ENCODE measurements around the gene SERPINB1. TPM values are rescaled to one million over a fixed set of nuclear protein-coding genes. Genes with fewer than 3 reads are reported as not detected.

SERPINB1 gene
- total RNA-seq, 1 experiment from 2014 or later, result 82.3 TPM

DNA sequence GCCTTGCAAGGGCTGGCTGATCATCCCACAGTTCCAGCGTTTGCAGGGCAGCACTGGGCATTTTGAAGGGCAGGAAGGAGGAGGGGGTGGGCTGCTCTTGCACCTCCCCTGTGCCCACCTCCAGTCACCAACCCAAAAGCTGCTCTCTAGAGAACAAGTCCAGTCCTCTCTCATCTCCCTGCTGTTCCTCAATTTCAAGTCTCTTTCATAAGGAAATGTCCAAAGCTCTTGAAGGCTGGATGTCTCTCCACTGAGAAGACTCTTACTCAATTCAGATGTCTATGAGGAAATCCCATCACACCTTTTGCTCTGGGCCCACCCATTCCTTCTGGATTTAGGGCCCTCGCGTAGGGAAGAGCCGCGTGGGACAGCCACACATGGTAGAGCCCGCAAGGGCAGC lies 44.8 kb downstream of the SERPINB1 start:
- Histone ChIP-seq H3K9me3 (ENCODE audit: insufficient read depth, low read depth) (no peaks in the 10 kb centered on the region), H3K4me2 (no peak overlapping the region), H3K4me3 (no peak overlapping the region), H3K4me1 (replicated peaks; ENCODE audit: insufficient read depth) (peaks cover 4% of the 10 kb centered on the region; the same call in 1 of the 2 replicates), H3F3A (ENCODE audit: insufficient read depth, low read depth) (peaks cover 14% of the 10 kb centered on the region; the same call in 1 of the 2 replicates), H3K27me3 (ENCODE audit: insufficient read depth, low read depth) (no peaks in the 10 kb centered on the region), H2AFZ (no peak overlapping the region), H3K9me2 (ENCODE audit: insufficient read depth) (no peaks in the 10 kb centered on the region), H3K79me2 (ENCODE audit: low read depth) (0 out of 2 replicates have a peak, but pooled peaks cover 8% of the 10 kb centered on the region), H4K20me1 (ENCODE audit: insufficient read depth) (no peaks in the 10 kb centered on the region), H3K36me3 (ENCODE audit: low read depth) (no peaks in the 10 kb centered on the region), H3K27ac (no peak overlapping the region)
- ChIA-PET POLR2A (ENCODE audit: unreplicated experiment) (no interaction called here), CTCF (no interaction called here)
- BruUV-seq (replicated peaks), result no TSS peak
- TF ChIP-seq EZH2 (IDR thresholded peaks at IDR 0.05; ENCODE audit: low read depth), result no peak
- TF ChIP-seq, protein P1, sequence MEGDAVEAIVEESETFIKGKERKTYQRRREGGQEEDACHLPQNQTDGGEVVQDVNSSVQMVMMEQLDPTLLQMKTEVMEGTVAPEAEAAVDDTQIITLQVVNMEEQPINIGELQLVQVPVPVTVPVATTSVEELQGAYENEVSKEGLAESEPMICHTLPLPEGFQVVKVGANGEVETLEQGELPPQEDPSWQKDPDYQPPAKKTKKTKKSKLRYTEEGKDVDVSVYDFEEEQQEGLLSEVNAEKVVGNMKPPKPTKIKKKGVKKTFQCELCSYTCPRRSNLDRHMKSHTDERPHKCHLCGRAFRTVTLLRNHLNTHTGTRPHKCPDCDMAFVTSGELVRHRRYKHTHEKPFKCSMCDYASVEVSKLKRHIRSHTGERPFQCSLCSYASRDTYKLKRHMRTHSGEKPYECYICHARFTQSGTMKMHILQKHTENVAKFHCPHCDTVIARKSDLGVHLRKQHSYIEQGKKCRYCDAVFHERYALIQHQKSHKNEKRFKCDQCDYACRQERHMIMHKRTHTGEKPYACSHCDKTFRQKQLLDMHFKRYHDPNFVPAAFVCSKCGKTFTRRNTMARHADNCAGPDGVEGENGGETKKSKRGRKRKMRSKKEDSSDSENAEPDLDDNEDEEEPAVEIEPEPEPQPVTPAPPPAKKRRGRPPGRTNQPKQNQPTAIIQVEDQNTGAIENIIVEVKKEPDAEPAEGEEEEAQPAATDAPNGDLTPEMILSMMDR (conservative IDR thresholded peaks at IDR 0.05), result no peak
- no peak for DNase-seq
- intact Hi-C loops (cut with micrococcal nuclease; ENCODE audit: unreplicated experiment), result loop anchor here (10.0 kb wide), 1 partner anchor 258 kb away; no protein-coding TSS in a partner anchor

DNA sequence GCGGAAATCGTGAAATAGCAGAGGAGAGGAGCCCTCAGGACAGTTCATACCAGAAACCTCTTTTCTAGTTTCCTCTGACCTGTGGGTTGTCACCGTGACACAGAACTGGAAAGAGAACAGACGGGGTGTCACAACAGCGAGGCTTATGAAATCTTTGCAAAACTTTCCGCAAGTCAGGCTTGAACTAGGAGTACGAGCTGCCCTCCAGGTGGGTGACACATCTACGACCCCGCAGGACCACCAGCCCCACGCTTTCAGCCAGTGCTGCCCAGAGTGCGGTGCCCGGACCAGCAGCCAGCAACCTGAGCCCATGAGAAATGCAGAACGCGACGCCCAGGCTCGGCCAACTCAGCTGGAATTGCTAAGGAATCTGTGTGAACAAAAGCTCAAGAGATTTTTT lies 45.7 kb downstream of the SERPINB1 start:
- H3K27me3 ChIP-seq (ENCODE audit: insufficient read depth, low read depth), result no peaks in the 10 kb centered on the region
- DNase-seq, result no peak
- ChIA-PET POLR2A (ENCODE audit: unreplicated experiment) (no interaction called here), CTCF (no interaction called here)
- no peaks in the 10 kb centered on the region for H3K9me2 ChIP-seq (ENCODE audit: insufficient read depth)
- H3K27ac ChIP-seq, result no peak overlapping the region
- H3K4me1 ChIP-seq (replicated peaks; ENCODE audit: insufficient read depth), result peaks cover 4% of the 10 kb centered on the region; the same call in 1 of the 2 replicates
- intact Hi-C loops (cut with micrococcal nuclease; ENCODE audit: unreplicated experiment), result loop anchor here (10.0 kb wide), 1 partner anchor 259 kb away; no protein-coding TSS in a partner anchor
- no peak overlapping the region for H3K4me3 ChIP-seq
- peaks cover 14% of the 10 kb centered on the region; the same call in 1 of the 2 replicates for H3F3A ChIP-seq (ENCODE audit: insufficient read depth, low read depth)
- no TSS peak for BruUV-seq (replicated peaks)
- no peak overlapping the region for H3K4me2 ChIP-seq
- H2AFZ ChIP-seq, result no peak overlapping the region
- H3K9me3 ChIP-seq (ENCODE audit: insufficient read depth, low read depth), result no peaks in the 10 kb centered on the region
- no peaks in the 10 kb centered on the region for H3K36me3 ChIP-seq (ENCODE audit: low read depth)
- TF ChIP-seq EZH2 (IDR thresholded peaks at IDR 0.05; ENCODE audit: low read depth), result no peak
- no peaks in the 10 kb centered on the region for H4K20me1 ChIP-seq (ENCODE audit: insufficient read depth)
- 0 out of 2 replicates have a peak, but pooled peaks cover 8% of the 10 kb centered on the region for H3K79me2 ChIP-seq (ENCODE audit: low read depth)

DNA sequence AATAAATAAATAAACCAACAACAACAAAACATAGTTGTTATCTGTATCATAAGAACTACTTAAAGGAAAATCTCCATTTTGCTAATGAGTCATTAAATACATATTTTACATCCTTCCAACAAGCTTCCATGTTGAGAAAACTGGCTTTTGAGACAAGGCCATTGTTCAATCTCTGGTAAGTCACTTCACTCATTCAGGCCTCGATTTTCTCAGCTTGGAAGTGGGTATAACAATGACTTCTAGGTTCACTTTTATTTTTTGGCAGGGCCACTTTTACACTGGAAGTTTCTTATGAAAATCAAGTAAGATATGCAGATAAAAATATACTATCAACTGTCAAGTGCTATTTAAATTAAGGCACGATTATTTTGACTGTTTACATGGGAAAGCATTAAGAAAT lies 46.5 kb downstream of the SERPINB1 start:
- no TSS peak for BruUV-seq (replicated peaks)
- Histone ChIP-seq H3K27me3 (ENCODE audit: insufficient read depth, low read depth) (no peaks in the 10 kb centered on the region), H3K79me2 (ENCODE audit: low read depth) (0 out of 2 replicates have a peak, but pooled peaks cover 8% of the 10 kb centered on the region), H3K4me1 (replicated peaks; ENCODE audit: insufficient read depth) (peaks cover 4% of the 10 kb centered on the region; the same call in 1 of the 2 replicates), H3K9me3 (ENCODE audit: insufficient read depth, low read depth) (no peaks in the 10 kb centered on the region), H3K27ac (no peak overlapping the region), H3K36me3 (ENCODE audit: low read depth) (no peaks in the 10 kb centered on the region), H3K9me2 (ENCODE audit: insufficient read depth) (no peaks in the 10 kb centered on the region), H2AFZ (no peak overlapping the region), H3K4me2 (no peak overlapping the region), H3F3A (ENCODE audit: insufficient read depth, low read depth) (peaks cover 22% of the 10 kb centered on the region; the same call in 1 of the 2 replicates), H4K20me1 (ENCODE audit: insufficient read depth) (no peaks in the 10 kb centered on the region), H3K4me3 (no peak overlapping the region)
- TF ChIP-seq, protein P1 (conservative IDR thresholded peaks at IDR 0.05), result no peak
- TF ChIP-seq EZH2 (IDR thresholded peaks at IDR 0.05; ENCODE audit: low read depth), result no peak
- ChIA-PET POLR2A (ENCODE audit: unreplicated experiment) (no interaction called here), CTCF (no interaction called here)
- DNase-seq, result no peak
- intact Hi-C loops (cut with micrococcal nuclease; ENCODE audit: unreplicated experiment), result loop anchor here (10.0 kb wide), 1 partner anchor 260 kb away; no protein-coding TSS in a partner anchor
